ENCODE results near the gene FNDC3B.

- no peak for TF ChIP-seq EZH2 (IDR thresholded peaks at IDR 0.05; ENCODE audit: borderline replicate concordance, insufficient read depth, low read depth, low read length, poor library complexity, severe bottlenecking)
- no peak for TF ChIP-seq CTCF (IDR thresholded peaks at IDR 0.05)
Observed at GRCh38 chr3:172132159-172132586, 92.8 kb downstream of the FNDC3B start.

Data from B cell (primary cell).